ENCODE results near the gene SLC9A1. TPM values are rescaled to one million over a fixed set of nuclear protein-coding genes. Genes with fewer than 3 reads are reported as not detected.

The SLC9A1 gene
- total RNA-seq, 3 donors from 2014 or later = 6.1 to 14.2 (median 13.8) TPM

DNA sequence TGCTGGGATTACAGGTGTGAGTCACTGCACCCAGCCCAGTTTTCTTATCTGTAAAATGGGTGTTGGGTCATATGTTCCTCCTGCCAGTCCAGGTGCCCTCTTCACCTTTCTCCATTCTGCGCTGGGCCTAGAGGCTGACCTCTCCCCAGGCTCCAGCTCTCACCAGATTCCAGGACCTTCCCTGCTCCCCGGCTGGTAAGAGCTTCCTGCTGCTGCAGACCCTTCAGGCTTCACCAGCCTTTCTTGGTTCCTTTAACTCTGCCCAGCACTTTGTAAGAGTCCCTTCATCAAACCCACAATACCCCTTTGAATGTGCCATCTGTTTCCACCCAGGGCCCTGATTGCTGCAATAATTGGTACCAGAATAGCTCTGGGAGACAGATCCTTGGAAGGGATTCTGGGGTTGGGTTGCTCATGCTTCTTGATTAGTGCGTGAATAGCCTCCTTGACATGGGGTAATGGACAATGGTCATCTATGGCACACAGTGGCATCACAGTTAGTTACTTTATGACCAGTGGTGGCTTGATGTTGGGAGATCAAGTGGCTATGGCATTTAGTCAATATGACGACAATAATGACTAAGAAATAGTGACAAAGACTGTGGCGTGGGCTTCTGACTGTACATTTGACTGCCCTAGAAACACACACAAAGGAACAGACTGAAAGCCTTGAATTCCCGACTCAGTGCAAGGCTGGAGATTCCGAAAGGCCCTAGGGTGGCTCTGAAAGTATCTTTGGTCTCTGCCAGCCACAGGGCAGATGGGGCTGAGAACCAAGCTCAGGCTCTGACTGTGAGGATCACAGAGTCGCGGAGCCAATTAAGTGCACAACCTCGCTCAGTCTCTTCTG lies 67.3 kb downstream of the SLC9A1 start:
- Histone ChIP-seq H3K27me3 (no peaks in the 10 kb centered on the region), H3K36me3 (no peaks in the 10 kb centered on the region), H3K27ac (no peak overlapping the region), H3K4me1 (no peaks in the 10 kb centered on the region), H3K9me3 (no peaks in the 10 kb centered on the region), H3K4me3 (no peak overlapping the region)
- intact Hi-C loops (cut with DNase I; ENCODE audit: low total_unique reads) = no loop called here
- TF ChIP-seq POLR2A (IDR thresholded peaks at IDR 0.05) (no peak), POLR2AphosphoS5 (IDR thresholded peaks at IDR 0.05) (no peak)
- TF ChIP-seq, protein P1, sequence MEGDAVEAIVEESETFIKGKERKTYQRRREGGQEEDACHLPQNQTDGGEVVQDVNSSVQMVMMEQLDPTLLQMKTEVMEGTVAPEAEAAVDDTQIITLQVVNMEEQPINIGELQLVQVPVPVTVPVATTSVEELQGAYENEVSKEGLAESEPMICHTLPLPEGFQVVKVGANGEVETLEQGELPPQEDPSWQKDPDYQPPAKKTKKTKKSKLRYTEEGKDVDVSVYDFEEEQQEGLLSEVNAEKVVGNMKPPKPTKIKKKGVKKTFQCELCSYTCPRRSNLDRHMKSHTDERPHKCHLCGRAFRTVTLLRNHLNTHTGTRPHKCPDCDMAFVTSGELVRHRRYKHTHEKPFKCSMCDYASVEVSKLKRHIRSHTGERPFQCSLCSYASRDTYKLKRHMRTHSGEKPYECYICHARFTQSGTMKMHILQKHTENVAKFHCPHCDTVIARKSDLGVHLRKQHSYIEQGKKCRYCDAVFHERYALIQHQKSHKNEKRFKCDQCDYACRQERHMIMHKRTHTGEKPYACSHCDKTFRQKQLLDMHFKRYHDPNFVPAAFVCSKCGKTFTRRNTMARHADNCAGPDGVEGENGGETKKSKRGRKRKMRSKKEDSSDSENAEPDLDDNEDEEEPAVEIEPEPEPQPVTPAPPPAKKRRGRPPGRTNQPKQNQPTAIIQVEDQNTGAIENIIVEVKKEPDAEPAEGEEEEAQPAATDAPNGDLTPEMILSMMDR (IDR thresholded peaks at IDR 0.05) = no peak
- no peak for DNase-seq (ENCODE audit: low spot score in 2 of 2)

DNA sequence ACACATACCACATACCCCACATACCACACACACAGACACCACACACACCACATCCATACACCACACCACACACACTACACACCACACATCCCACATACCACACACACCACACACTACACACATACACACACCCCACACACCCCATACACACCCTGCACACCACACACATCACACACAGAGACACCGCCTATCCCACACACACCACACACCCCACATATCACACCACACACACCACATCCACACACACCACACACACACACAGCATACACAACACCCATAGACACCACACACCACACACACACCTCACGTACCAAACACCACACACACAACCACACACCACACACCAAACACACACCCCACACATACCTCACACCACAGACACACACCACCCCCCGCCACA lies 68.3 kb downstream of the SLC9A1 start:
- Histone ChIP-seq H3K27me3 (no peaks in the 10 kb centered on the region), H3K4me1 (no peaks in the 10 kb centered on the region), H3K27ac (no peak overlapping the region), H3K36me3 (no peaks in the 10 kb centered on the region), H3K4me3 (no peak overlapping the region), H3K9me3 (no peaks in the 10 kb centered on the region)
- intact Hi-C loops (cut with DNase I; ENCODE audit: low total_unique reads) = no loop called here
- no peak for DNase-seq (ENCODE audit: low spot score in 2 of 2)
- TF ChIP-seq POLR2A (IDR thresholded peaks at IDR 0.05) = no peak
- TF ChIP-seq, protein P1 (IDR thresholded peaks at IDR 0.05) = no peak
- TF ChIP-seq POLR2AphosphoS5 (IDR thresholded peaks at IDR 0.05) = no peak

DNA sequence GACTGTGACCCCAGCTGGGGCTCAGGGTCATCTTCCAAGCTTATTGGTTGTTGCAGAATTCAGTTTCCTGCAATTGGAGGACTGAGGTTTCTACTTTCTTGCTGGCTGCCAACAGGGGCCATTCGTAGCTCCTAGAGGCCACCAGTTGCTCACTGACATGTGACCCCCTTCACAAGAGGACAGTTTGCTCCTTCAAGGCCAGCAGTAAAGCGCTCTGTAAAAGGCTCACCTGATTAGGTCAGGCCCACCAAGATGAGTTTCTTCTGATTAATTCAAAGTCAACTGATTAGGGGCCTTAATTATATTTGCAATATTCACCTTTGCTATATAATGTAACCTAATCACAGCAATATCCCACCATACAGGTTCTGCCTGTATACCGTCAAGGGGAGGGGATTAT lies 68.9 kb downstream of the SLC9A1 start:
- intact Hi-C loops (cut with DNase I; ENCODE audit: low total_unique reads) = no loop called here
- H3K27ac ChIP-seq = no peak overlapping the region
- no peaks in the 10 kb centered on the region for H3K36me3 ChIP-seq
- no peak overlapping the region for H3K4me3 ChIP-seq
- TF ChIP-seq, protein P1 (IDR thresholded peaks at IDR 0.05) = no peak
- TF ChIP-seq POLR2A (IDR thresholded peaks at IDR 0.05) (no peak), POLR2AphosphoS5 (IDR thresholded peaks at IDR 0.05) (no peak)
- no peaks in the 10 kb centered on the region for H3K27me3 ChIP-seq
- no peaks in the 10 kb centered on the region for H3K9me3 ChIP-seq
- H3K4me1 ChIP-seq = no peaks in the 10 kb centered on the region
- no peak for DNase-seq (ENCODE audit: low spot score in 2 of 2)

DNA sequence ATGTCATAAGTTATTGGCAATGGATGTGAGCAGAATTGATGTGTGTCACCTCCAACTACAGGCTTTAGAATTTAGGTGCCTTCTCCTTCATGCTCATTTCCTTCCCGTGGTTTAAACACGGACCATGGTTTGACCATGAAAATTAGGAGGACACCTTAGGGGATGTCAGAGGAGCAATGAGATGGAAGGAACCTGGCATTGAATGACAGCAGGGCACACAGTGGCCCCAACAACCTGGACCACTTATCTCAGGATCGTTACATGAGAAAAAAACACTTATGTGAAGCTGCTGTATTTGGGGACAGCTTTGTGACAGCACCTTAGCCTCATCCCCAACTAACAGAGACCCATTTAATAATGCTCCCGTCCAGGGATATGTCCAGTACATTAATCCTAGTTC lies 70.8 kb downstream of the SLC9A1 start:
- Histone ChIP-seq H3K36me3 (no peaks in the 10 kb centered on the region), H3K4me3 (no peak overlapping the region), H3K4me1 (no peaks in the 10 kb centered on the region), H3K9me3 (no peaks in the 10 kb centered on the region), H3K27me3 (no peaks in the 10 kb centered on the region), H3K27ac (no peak overlapping the region)
- no peak for DNase-seq (ENCODE audit: low spot score in 2 of 2)
- intact Hi-C loops (cut with DNase I; ENCODE audit: low total_unique reads) = no loop called here
- TF ChIP-seq POLR2A (IDR thresholded peaks at IDR 0.05) (no peak), POLR2AphosphoS5 (IDR thresholded peaks at IDR 0.05) (no peak)
- TF ChIP-seq, protein P1 (IDR thresholded peaks at IDR 0.05) = no peak

DNA sequence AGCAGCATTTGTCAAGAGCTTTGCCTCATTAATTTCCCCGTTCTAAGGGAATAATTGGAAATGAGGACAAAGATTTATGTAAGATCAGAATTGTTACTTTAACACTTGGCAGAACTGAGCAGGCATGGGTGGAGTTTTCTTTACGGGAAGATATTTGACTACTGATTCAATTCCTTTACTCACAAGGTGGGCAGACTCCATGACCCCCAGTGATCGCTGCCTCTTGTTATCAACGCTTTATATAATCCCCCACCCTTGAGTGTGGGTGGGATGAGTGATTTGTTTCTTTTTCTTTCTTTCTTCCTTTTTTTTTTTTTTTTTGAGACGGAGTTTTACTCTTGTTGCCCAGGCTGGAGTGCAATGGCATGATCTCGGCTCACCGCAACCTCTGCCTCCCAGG lies 77.0 kb downstream of the SLC9A1 start:
- H3K4me3 ChIP-seq = no peak overlapping the region
- TF ChIP-seq, protein P1 (IDR thresholded peaks at IDR 0.05) = no peak
- no peak for TF ChIP-seq POLR2AphosphoS5 (IDR thresholded peaks at IDR 0.05)
- TF ChIP-seq POLR2A (IDR thresholded peaks at IDR 0.05) = no peak
- intact Hi-C loops (cut with DNase I; ENCODE audit: low total_unique reads) = no loop called here
- H3K9me3 ChIP-seq = no peaks in the 10 kb centered on the region
- H3K36me3 ChIP-seq = no peaks in the 10 kb centered on the region
- no peak for DNase-seq (ENCODE audit: low spot score in 2 of 2)
- no peaks in the 10 kb centered on the region for H3K4me1 ChIP-seq
- H3K27me3 ChIP-seq = no peaks in the 10 kb centered on the region
- H3K27ac ChIP-seq = no peak overlapping the region

Data from breast epithelium (tissue), 4 donors.